ENCODE results near the gene GPBP1L1. TPM values are rescaled to one million over a fixed set of nuclear protein-coding genes. Genes with fewer than 3 reads are reported as not detected.

The GPBP1L1 gene
- total and polyA plus RNA-seq, 9 of the 15 experiments (the other 6 are each of a cell fraction or from before 2014, with no cell fraction given), result 86.0 to 216 (median 138) TPM

DNA sequence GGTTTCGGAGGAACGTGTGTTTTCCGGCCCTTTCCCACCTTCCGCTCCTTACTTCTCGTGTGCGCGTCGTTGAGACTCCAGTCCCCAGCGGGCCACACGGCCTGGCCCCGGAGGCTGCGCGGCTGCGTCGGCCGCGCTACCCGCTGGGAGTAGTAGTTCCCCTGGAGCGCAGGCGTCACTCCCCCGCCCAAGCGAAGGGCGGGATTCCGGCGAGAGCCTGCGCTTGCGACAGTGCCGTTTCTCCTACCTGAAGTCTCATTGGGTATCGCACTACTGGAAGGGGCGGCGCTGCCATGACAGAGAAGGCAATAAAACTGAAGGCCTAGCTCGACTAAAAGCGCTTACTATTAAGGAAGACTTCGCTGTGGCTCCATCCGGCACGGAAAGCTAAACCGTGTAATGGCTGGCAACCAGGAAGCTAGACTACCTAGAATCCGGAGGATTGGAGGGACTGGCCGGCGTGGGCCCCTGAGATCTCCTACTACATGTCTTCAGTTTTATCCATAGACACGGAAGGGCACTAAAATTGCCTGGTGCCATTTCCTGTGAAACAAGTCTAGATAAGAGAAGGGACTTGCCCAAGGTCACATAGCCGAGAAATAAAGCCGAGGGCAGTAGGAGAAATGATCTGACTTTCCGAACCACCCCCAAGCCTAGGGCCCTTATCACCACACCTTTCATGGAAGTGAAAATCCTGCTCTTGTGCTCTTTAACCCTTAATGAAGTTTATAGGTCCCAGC is 851 bp upstream of the GPBP1L1 start (continued):
- TF ChIP-seq, protein P1, sequence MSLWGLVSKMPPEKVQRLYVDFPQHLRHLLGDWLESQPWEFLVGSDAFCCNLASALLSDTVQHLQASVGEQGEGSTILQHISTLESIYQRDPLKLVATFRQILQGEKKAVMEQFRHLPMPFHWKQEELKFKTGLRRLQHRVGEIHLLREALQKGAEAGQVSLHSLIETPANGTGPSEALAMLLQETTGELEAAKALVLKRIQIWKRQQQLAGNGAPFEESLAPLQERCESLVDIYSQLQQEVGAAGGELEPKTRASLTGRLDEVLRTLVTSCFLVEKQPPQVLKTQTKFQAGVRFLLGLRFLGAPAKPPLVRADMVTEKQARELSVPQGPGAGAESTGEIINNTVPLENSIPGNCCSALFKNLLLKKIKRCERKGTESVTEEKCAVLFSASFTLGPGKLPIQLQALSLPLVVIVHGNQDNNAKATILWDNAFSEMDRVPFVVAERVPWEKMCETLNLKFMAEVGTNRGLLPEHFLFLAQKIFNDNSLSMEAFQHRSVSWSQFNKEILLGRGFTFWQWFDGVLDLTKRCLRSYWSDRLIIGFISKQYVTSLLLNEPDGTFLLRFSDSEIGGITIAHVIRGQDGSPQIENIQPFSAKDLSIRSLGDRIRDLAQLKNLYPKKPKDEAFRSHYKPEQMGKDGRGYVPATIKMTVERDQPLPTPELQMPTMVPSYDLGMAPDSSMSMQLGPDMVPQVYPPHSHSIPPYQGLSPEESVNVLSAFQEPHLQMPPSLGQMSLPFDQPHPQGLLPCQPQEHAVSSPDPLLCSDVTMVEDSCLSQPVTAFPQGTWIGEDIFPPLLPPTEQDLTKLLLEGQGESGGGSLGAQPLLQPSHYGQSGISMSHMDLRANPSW (CRISPR knock-in tag; IDR thresholded peaks at IDR 0.05), result peak; percentile 8; the same call in 1 of the 2 replicates
- peak in 1 of 2 experiments; percentile 58; a peak in 1 of 4 replicates for TF ChIP-seq SIN3A (IDR thresholded peaks at IDR 0.05; ENCODE audit: borderline replicate concordance in 2 of 2, control insufficient read depth in 1 of 2, low read depth in 2 of 2, low read length in 2 of 2)
- TF ChIP-seq, protein P2, sequence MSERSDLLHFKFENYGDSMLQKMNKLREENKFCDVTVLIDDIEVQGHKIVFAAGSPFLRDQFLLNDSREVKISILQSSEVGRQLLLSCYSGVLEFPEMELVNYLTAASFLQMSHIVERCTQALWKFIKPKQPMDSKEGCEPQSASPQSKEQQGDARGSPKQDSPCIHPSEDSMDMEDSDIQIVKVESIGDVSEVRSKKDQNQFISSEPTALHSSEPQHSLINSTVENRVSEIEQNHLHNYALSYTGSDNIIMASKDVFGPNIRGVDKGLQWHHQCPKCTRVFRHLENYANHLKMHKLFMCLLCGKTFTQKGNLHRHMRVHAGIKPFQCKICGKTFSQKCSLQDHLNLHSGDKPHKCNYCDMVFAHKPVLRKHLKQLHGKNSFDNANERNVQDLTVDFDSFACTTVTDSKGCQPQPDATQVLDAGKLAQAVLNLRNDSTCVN (CRISPR knock-in tag; IDR thresholded peaks at IDR 0.05), result peak; percentile 81; the same call in 1 of the 2 replicates
- TF ChIP-seq RBM34 (IDR thresholded peaks at IDR 0.05; ENCODE audit: borderline replicate concordance, insufficient read depth, low read length), result no peak
- TF ChIP-seq ZNF175 (CRISPR knock-in tag; IDR thresholded peaks at IDR 0.05; ENCODE audit: low read depth), result peak; percentile 64; the same call in 1 of the 2 replicates
- TF ChIP-seq, protein P3, sequence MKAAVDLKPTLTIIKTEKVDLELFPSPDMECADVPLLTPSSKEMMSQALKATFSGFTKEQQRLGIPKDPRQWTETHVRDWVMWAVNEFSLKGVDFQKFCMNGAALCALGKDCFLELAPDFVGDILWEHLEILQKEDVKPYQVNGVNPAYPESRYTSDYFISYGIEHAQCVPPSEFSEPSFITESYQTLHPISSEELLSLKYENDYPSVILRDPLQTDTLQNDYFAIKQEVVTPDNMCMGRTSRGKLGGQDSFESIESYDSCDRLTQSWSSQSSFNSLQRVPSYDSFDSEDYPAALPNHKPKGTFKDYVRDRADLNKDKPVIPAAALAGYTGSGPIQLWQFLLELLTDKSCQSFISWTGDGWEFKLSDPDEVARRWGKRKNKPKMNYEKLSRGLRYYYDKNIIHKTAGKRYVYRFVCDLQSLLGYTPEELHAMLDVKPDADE (conservative IDR thresholded peaks at IDR 0.05; ENCODE audit: control insufficient read depth, low read depth, low read length), result peak; percentile 99
- no peak for TF ChIP-seq STAG1 (CRISPR knock-in tag; IDR thresholded peaks at IDR 0.05; ENCODE audit: borderline replicate concordance)
- TF ChIP-seq, protein P4, sequence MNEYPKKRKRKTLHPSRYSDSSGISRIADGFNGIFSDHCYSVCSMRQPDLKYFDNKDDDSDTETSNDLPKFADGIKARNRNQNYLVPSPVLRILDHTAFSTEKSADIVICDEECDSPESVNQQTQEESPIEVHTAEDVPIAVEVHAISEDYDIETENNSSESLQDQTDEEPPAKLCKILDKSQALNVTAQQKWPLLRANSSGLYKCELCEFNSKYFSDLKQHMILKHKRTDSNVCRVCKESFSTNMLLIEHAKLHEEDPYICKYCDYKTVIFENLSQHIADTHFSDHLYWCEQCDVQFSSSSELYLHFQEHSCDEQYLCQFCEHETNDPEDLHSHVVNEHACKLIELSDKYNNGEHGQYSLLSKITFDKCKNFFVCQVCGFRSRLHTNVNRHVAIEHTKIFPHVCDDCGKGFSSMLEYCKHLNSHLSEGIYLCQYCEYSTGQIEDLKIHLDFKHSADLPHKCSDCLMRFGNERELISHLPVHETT (CRISPR knock-in tag; conservative IDR thresholded peaks at IDR 0.05 in 1 of 2, IDR thresholded peaks at IDR 0.05 in 1 of 2), result peak in 1 of 2 experiments; percentile 81; a peak in 2 of 4 replicates
- no peak; the same call in 1 of the 2 replicates for TF ChIP-seq SMARCA4 (IDR thresholded peaks at IDR 0.05)
- TF ChIP-seq ZNF57 (CRISPR knock-in tag; IDR thresholded peaks at IDR 0.05), result no peak
- no peak; the same call in 1 of the 2 replicates for TF ChIP-seq DIDO1 (tag; IDR thresholded peaks at IDR 0.05; ENCODE audit: low read depth)
- 0 out of 2 replicates have a peak, but pooled peaks have one; percentile 35 for TF ChIP-seq ZNF717 (CRISPR knock-in tag; IDR thresholded peaks at IDR 0.05)
- TF ChIP-seq ZNF695 (CRISPR knock-in tag; IDR thresholded peaks at IDR 0.05), result no peak
- TF ChIP-seq ZNF436 (CRISPR knock-in tag; IDR thresholded peaks at IDR 0.05), result peak; percentile 60
- peak; percentile 83 for TF ChIP-seq ZSCAN29 (IDR thresholded peaks at IDR 0.05)
- TF ChIP-seq TOE1 (IDR thresholded peaks at IDR 0.05; ENCODE audit: borderline replicate concordance), result no peak; the same call in 1 of the 2 replicates
- no peak for TF ChIP-seq TOE1 (CRISPR knock-in tag; IDR thresholded peaks at IDR 0.05; ENCODE audit: borderline replicate concordance, low read depth)
- TF ChIP-seq ZBTB7A (IDR thresholded peaks at IDR 0.05; ENCODE audit: borderline replicate concordance, control insufficient read depth, low read depth, low read length), result no peak
- peak; percentile 89; the same call in 1 of the 2 replicates for TF ChIP-seq CAMTA2 (CRISPR knock-in tag; conservative IDR thresholded peaks at IDR 0.05)
- no peak for TF ChIP-seq FOXA1 (IDR thresholded peaks at IDR 0.05; ENCODE audit: borderline replicate concordance)
- no peak for TF ChIP-seq ZBED1 (IDR thresholded peaks at IDR 0.05)

Measured in K562 (cell line).